Activated CD8-positive, alpha-beta T cell treated with anti-CD3 and anti-CD28 coated beads for 36 hours (primary cell): Measurements from ENCODE around the gene SIT1. TPM values are rescaled to one million over a fixed set of nuclear protein-coding genes. Genes with fewer than 3 reads are reported as not detected.
A peak's percentile ranks its signal among the peaks of the same experiment; 100 is the strongest.

Experiments used
- ATAC-seq: fragments of 200-7000 bp; cut with Tn5 transposase; one replicate; pipeline ENCODE4 v1.10.0; 2021; ENCODE audit warnings: mild to moderate bottlenecking, moderate library complexity
- CTCF ChIA-PET: fragments of 350-600 bp; sonication (Branson Sonifier 250); formaldehyde crosslinking; loops from one replicate; lab custom pipeline; 2021; ENCODE audit warnings: antibody characterized with exemption; lab: Charles Lee
- POLR2A ChIA-PET: fragments of 350-600 bp; sonication (Branson Sonifier 250); formaldehyde crosslinking; loops from one replicate; lab custom pipeline; 2021; ENCODE audit warnings: antibody characterized with exemption; lab: Charles Lee
- DNase-seq: peaks from one replicate; pipeline ENCODE4 v3.0.0-alpha.2; 2020
- H3K27ac Mint-ChIP-seq: one replicate; pipeline ENCODE4 v1.8.0; 2021; ENCODE audit warnings: mild to moderate bottlenecking, mixed read lengths
- H3K27me3 Mint-ChIP-seq: one replicate; pipeline ENCODE4 v1.8.0; 2021; ENCODE audit warnings: mixed read lengths
- H3K36me3 Mint-ChIP-seq: one replicate; pipeline ENCODE4 v1.8.0; 2021; ENCODE audit warnings: low read depth, mixed read lengths
- H3K4me1 Mint-ChIP-seq: one replicate; pipeline ENCODE4 v1.8.0; 2021; ENCODE audit warnings: low read depth, mixed read lengths
- H3K4me3 Mint-ChIP-seq: one replicate; pipeline ENCODE4 v1.8.0; 2021; ENCODE audit warnings: mild to moderate bottlenecking, moderate library complexity, mixed read lengths
- H3K9me3 Mint-ChIP-seq: one replicate; pipeline ENCODE4 v1.8.0; 2021; ENCODE audit warnings: mixed read lengths
- intact Hi-C: fragments of 100-400 bp; cut with micrococcal nuclease; formaldehyde crosslinking; loops from one replicate; pipeline ENCODE4 v1.10.0; 2022
- total RNA-seq, 2 experiments: library from RNA; stranded (reverse); gene quantifications; one replicate each; pipeline ENCODE4 v1.2.3, GENCODE V29; 2021
- TF ChIP-seq, protein P1 (sequence below): fragments of 200-600 bp; IDR thresholded peaks from one replicate; pipeline ENCODE4 v1.8.0; 2022; ENCODE audit warnings: antibody characterized with exemption, mild to moderate bottlenecking

Gene SIT1
- total RNA-seq, 2 experiments from 2014 or later, result 99.9 to 102 TPM

DNA sequence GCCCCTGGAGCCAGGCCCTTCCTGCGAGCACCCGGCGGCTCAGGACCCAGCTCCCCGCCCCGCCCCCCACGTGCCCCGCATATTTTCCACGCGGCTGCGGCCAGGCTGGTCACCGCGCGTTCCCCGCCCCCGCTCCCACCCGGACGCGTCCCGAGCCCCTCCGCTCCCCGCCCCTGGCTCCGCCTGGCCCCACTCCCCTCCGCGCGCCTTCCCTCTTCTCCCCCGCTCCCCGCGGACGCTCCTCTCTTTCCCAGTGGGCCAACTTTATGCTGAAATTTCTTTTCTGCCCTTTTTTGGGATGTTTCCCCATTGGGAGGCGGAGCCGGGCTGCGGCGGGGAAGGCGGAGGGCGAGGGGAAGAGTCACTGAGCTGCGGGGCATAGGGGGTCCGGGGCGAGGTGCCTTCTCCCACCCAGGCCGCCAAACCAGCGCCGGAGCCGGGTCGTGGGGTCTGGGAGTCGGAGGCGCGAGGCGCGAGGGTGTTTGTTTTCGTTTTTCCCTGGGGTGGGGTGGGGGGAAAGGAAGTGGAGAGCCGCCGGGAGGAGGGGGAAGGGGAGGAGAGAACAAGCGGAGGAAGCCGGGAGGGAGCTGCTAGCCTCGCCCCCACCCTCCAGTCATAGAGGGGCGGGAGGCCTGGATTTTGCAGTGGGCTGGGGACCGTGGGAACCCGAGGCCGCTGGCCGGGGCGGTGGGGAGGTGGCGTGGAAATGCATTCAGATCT lies 40.0 kb upstream of the SIT1 start:
- no peaks in the 10 kb centered on the region for H3K27me3 Mint-ChIP-seq
- CTCF ChIA-PET, result interaction anchor here (1.0 to 12.7 kb wide), 9 partner anchors 8 to 87 kb away, joined by 3 to 313 read pairs (median 4); partner anchors contain the start of genes ARHGEF39, CA9, CCDC107 and CREB3
- H3K4me3 Mint-ChIP-seq, result peak overlapping the region; percentile 72
- peak; percentile 22 for ATAC-seq
- TF ChIP-seq, protein P1, sequence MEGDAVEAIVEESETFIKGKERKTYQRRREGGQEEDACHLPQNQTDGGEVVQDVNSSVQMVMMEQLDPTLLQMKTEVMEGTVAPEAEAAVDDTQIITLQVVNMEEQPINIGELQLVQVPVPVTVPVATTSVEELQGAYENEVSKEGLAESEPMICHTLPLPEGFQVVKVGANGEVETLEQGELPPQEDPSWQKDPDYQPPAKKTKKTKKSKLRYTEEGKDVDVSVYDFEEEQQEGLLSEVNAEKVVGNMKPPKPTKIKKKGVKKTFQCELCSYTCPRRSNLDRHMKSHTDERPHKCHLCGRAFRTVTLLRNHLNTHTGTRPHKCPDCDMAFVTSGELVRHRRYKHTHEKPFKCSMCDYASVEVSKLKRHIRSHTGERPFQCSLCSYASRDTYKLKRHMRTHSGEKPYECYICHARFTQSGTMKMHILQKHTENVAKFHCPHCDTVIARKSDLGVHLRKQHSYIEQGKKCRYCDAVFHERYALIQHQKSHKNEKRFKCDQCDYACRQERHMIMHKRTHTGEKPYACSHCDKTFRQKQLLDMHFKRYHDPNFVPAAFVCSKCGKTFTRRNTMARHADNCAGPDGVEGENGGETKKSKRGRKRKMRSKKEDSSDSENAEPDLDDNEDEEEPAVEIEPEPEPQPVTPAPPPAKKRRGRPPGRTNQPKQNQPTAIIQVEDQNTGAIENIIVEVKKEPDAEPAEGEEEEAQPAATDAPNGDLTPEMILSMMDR, result no peak
- peaks cover 18% of the 10 kb centered on the region for H3K4me1 Mint-ChIP-seq
- no peaks in the 10 kb centered on the region for H3K9me3 Mint-ChIP-seq
- intact Hi-C loops, result no loop called here
- POLR2A ChIA-PET, result interaction anchor here (0.8 to 3.0 kb wide), 8 partner anchors 13 to 71 kb away, joined by 3 to 12 read pairs (median 4); partner anchors contain the start of genes ARHGEF39, CCDC107, RMRP and TLN1
- H3K27ac Mint-ChIP-seq, result peak overlapping the region; percentile 42
- peak; percentile 47 for DNase-seq
- H3K36me3 Mint-ChIP-seq, result no peaks in the 10 kb centered on the region

DNA sequence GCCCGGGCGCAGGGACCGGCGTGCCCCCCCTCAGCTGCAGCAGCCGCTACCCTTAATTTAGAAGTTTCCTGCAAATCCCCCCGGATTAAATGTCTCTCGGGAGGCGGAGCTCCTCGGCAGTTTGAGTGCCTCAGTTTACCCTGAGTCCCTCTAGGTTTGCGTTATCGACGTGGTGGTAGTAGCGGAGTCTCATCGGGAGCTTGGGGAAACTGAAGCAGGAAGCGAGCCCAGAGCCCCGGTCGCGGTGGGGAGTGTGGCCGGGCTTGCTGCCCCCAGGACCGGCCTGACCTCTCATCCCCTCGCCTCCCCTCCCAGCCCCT lies 39.5 kb upstream of the SIT1 start:
- H3K4me3 Mint-ChIP-seq, result peak overlapping the region; percentile 72
- H3K36me3 Mint-ChIP-seq, result no peaks in the 10 kb centered on the region
- peaks cover 18% of the 10 kb centered on the region for H3K4me1 Mint-ChIP-seq
- ChIA-PET CTCF (interaction anchor here (1.0 to 12.7 kb wide), 7 partner anchors 9 to 87 kb away, joined by 3 to 313 read pairs (median 4); partner anchors contain the start of genes ARHGEF39, CA9, CCDC107 and CREB3), POLR2A (interaction anchor here (0.6 to 3.0 kb wide), 3 partner anchors 26 to 71 kb away, joined by 3 to 12 read pairs (median 4); partner anchors contain the start of genes ARHGEF39, CCDC107 and RMRP)
- intact Hi-C loops, result no loop called here
- TF ChIP-seq, protein P1, result no peak
- ATAC-seq (no peak), DNase-seq (no peak)
- no peaks in the 10 kb centered on the region for H3K9me3 Mint-ChIP-seq
- H3K27ac Mint-ChIP-seq, result no peak overlapping the region
- H3K27me3 Mint-ChIP-seq, result no peaks in the 10 kb centered on the region

DNA sequence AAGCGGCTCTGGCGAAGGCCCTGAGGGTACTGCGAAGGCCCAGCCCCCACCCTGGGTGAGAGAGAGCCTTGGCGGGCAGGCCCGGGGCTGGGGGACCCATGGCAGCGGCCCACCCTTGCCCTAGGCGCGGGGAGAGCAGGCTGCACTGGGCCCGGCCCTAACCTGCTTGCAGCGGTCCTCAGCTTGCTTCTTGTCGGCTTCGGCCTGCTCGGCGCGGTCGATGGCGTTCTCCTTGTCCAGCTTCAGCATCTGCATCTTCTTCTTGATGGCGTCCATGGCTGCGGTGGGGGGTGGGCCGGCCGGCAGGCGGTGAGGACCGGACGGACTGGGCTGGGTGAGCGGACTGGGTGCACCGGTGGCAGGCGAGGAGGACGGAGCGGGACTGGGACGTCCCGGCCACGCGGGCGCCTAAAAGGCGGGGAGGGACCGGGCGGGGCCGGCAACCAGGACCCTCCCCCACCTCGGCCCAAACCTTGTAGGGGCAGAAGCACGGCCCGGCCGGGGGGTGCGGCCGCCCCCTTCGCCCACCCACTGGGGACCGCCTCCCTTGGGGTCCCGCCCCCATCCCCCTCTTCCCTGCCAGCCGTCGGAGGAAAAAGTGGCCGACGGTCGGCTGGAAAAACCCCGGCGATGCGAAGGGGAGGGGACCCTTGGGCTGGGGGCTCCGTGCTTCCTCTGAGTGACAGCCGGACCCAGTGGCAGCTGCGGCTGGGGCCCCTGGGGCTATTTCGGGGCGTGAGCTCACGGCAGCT lies 39.0 kb upstream of the SIT1 start, which contains the start of gene TPM2:
TSS of gene TPM2 (minus strand) at position 384 of the 752 bp plus-strand sequence. CDS start at position 276, 108 bp downstream.
- TF ChIP-seq, protein P1, result no peak
- POLR2A ChIA-PET, result interaction anchor here (0.6 to 2.4 kb wide), 2 partner anchors 25 to 32 kb away, joined by 3 to 12 read pairs; partner anchors contain the start of genes ARHGEF39, CCDC107 and RMRP
- peak within 1 kb of the TSS; percentile 72 for H3K4me3 Mint-ChIP-seq
- no peaks in the 10 kb centered on the region for H3K36me3 Mint-ChIP-seq
- no peak for DNase-seq
- no peaks in the 10 kb centered on the region for H3K9me3 Mint-ChIP-seq
- H3K27ac Mint-ChIP-seq, result peak within 1 kb of the TSS; percentile 55
- peaks cover 18% of the 10 kb centered on the region for H3K4me1 Mint-ChIP-seq
- intact Hi-C loops, result no loop called here
- no peaks in the 10 kb centered on the region for H3K27me3 Mint-ChIP-seq
- ATAC-seq, result no peak
- CTCF ChIA-PET, result interaction anchor here (1.3 to 12.7 kb wide), 6 partner anchors 24 to 86 kb away, joined by 3 to 313 read pairs (median 6); partner anchors contain the start of genes ARHGEF39, CA9, CCDC107 and CREB3

DNA sequence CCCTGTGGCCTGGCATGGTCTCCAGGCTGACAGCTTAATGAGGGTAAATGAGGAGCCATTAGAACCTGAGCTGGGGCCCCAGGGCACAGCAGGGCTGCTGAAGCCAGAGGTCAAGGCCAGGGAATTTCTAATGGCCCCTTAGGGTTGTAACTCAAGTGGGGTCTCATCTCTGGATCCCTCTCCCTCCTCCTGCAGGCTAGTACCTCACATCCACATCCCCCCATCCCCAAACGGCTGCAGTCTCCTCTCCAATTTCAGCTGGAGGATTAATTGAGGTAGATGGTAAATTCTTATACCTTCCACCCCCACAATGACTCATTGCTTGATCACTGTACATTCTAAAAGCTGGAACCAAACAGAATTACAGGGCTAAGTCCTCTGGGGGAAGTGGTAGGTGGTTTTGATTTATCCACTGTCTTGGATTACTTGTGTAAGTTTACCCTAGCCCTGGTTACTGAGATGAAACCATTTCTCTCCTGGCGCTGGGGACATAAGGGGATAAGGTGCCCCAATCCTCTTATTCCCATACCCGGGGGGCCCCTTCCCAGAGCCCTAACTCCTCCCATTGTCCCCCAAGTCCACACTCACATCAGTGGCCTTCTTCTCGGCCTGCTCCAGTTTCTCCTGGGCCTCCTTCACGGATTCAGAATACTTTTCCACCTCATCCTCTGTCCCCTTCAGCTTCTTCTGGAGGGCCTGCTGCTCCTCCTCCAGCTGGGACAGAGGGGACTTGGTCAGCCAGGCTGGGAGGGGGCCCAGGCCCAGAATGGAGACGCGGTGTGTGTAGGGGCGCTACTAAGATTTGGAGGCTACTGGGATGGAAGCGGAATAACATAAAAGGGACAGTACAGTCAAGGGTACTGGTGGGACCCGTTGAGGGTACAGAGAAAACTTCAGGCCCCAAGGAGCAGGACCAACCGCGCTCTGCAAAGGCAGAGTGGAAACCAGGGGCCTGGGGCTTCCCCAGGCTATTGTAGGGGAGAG lies 38.1 kb upstream of the SIT1 start:
- peaks cover 18% of the 10 kb centered on the region for H3K4me1 Mint-ChIP-seq
- DNase-seq (peak; percentile 22), ATAC-seq (peak; percentile 84)
- H3K36me3 Mint-ChIP-seq, result no peaks in the 10 kb centered on the region
- CTCF ChIA-PET, result interaction anchor here (1.4 to 12.7 kb wide), 5 partner anchors 8 to 78 kb away, joined by 6 to 313 read pairs (median 106); partner anchors contain the start of genes ARHGEF39, CA9, CCDC107 and CREB3
- intact Hi-C loops, result no loop called here
- H3K27me3 Mint-ChIP-seq, result no peaks in the 10 kb centered on the region
- H3K27ac Mint-ChIP-seq, result peak overlapping the region; percentile 55
- peak overlapping the region; percentile 34 for H3K4me3 Mint-ChIP-seq
- POLR2A ChIA-PET, result interaction anchor here (1.2 to 2.4 kb wide), 4 partner anchors 16 to 80 kb away, joined by 4 to 12 read pairs (median 6); partner anchors contain the start of genes ARHGEF39, CA9, CCDC107 and RMRP
- TF ChIP-seq, protein P1, result no peak
- no peaks in the 10 kb centered on the region for H3K9me3 Mint-ChIP-seq
